ENCODE measurements around the gene CLIC1. TPM values are rescaled to one million over a fixed set of nuclear protein-coding genes. Genes with fewer than 3 reads are reported as not detected.

Gene CLIC1
- total and polyA plus RNA-seq, 8 donors: 226 to 465 (median 265) TPM

- Histone ChIP-seq H3K36me3 (no peaks in the 10 kb centered on the region), H3K9me3 (no peaks in the 10 kb centered on the region), H3K4me1 (no peaks in the 10 kb centered on the region), H3K27me3 (no peaks in the 10 kb centered on the region), H3K4me3 (no peak overlapping the region), H3K27ac (no peak overlapping the region)
- DNase-seq (no peak), ATAC-seq (peak; percentile 25)
- no peak for TF ChIP-seq CTCF (IDR thresholded peaks at IDR 0.05)
- intact Hi-C loops (cut with DNase I): no loop called here
Observed at GRCh38 chr6:31717499-31718222, 18.7 kb downstream of the CLIC1 start.

GRCh38 chr6:31715022-31715958 lies 21.0 kb downstream of the CLIC1 start, which contains the start of gene LY6G6D:
LY6G6D (plus strand) TSS chr6:31715348; CDS start chr6:31715356, 8 bp downstream.
- Histone ChIP-seq H3K27ac (no peak within 1 kb of the TSS), H3K9me3 (no peaks in the 10 kb centered on the region), H3K27me3 (no peaks in the 10 kb centered on the region), H3K4me1 (peaks cover 0 to 12% of the 10 kb centered on the region in 2 donors), H3K36me3 (no peaks in the 10 kb centered on the region), H3K4me3 (no peak within 1 kb of the TSS)
- no peak for TF ChIP-seq CTCF (IDR thresholded peaks at IDR 0.05)
- no peak for ATAC-seq
- intact Hi-C loops (cut with DNase I): no loop called here
- DNase-seq: peak in 1 of 4 donors; percentile 66

GRCh38 chr6:31713991-31714684 lies 22.2 kb downstream of the CLIC1 start:
- TF ChIP-seq CTCF (IDR thresholded peaks at IDR 0.05): no peak
- Histone ChIP-seq H3K27ac (no peak overlapping the region), H3K4me1 (peaks cover 0 to 12% of the 10 kb centered on the region in 2 donors), H3K4me3 (no peak overlapping the region), H3K36me3 (no peaks in the 10 kb centered on the region), H3K27me3 (no peaks in the 10 kb centered on the region), H3K9me3 (no peaks in the 10 kb centered on the region)
- no peak for DNase-seq
- no peak for ATAC-seq
- intact Hi-C loops (cut with DNase I): no loop called here

GRCh38 chr6:31713465-31713864 lies 22.9 kb downstream of the CLIC1 start:
- Histone ChIP-seq H3K9me3 (no peaks in the 10 kb centered on the region), H3K27ac (no peak overlapping the region), H3K36me3 (no peaks in the 10 kb centered on the region), H3K4me1 (peaks cover 0 to 12% of the 10 kb centered on the region in 2 donors), H3K4me3 (no peak overlapping the region), H3K27me3 (no peaks in the 10 kb centered on the region)
- DNase-seq: no peak
- ATAC-seq: no peak
- intact Hi-C loops (cut with DNase I): no loop called here
- no peak for TF ChIP-seq CTCF (IDR thresholded peaks at IDR 0.05)

All from left lung (tissue), 10 donors.